NCI-H2171 (cell line): ENCODE measurements around the gene TEP1.

Source experiments
- DNase-seq: peaks from one replicate; lab custom pipeline; 2025; lab: John Stamatoyannopoulos, UW

The TEP1 gene

GRCh38 chr14:20429801-20430669 is 16.7 kb upstream of the TEP1 start:
- no peak for DNase-seq

- no peak for DNase-seq
Measured at GRCh38 chr14:20428802-20429201, 15.5 kb upstream of the TEP1 start.

- DNase-seq = no peak
Measured at GRCh38 chr14:20428010-20428365, 14.7 kb upstream of the TEP1 start.

DNA sequence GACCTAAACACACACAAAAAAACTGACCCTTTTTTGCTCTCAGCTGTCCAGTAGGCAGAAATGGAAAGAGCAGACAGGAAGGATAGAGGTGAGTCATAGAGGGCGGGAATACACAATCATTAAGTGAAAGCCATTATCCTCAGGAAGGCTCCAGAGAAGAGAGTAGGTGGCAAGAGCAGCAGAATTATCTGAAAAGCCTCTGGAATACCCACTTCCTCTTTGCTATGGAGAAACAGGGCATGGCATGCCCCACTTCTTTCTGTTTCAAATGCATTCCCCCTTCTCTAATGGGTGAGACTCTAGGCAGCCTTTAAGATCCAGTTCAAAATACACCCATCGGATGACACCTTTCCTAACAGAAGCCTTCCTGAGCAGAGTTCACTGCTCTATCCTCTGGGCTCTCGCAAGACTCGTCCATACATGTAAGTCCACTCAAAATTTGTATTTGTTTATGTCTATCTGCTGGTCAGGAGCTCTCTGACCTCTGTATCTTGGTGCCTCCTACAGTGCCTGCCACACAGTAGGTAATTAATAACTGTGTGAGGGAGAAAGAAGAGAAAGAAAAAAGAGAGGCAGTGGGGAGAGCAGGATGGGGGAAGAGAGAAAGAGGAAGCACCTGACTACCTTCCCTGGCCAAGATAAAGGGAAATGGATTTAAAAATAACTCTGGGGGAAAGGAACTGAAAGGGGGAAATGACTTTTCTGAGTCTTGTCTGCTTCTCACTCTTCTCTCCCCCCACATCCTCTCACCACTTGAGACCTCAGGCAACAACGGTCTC is 14.1 kb upstream of the TEP1 start:
- DNase-seq = no peak

- no peak for DNase-seq
Measured at GRCh38 chr14:20424851-20425250, 11.6 kb upstream of the TEP1 start.

- no peak for DNase-seq
Measured at GRCh38 chr14:20422886-20423285, 9.6 kb upstream of the TEP1 start.

DNA sequence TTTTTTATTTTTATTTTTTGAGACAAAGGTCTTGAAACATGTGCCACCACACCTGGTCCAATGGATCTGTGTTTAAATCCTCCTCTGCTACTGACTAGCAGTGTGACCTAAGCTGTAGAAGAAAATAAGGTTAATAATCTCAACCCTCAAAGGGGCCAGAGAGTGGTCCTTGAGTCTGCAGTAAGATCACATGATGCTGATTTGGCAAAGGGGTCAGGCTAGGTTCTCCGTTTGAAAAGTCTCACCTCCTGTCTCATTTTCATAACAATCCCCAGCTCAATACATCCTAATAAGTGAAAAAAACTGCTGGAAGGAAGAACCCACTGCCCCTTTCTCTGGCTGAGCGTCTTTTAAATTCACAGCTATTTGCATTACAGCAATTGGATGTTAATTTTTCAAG is 8.0 kb upstream of the TEP1 start:
- DNase-seq = no peak

DNA sequence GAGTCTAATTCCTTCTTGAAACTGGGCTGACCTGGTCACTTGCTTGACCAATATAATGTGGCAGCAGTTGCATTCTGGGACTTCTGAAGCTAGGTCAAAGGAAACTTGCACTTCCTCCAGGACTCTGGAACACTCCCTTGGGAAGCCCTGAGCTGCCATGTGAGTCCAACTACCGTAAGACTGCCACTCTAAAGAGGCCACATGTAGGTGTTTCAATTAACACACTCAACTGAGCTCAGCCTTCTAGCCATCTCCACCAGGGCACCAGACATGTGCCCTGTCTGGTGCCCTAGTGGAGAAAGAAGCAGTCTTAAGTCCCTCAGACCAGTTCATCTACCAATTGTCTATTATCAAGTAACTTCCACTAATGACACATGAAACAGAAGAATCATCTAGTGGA is 6.1 kb upstream of the TEP1 start:
- no peak for DNase-seq

DNA sequence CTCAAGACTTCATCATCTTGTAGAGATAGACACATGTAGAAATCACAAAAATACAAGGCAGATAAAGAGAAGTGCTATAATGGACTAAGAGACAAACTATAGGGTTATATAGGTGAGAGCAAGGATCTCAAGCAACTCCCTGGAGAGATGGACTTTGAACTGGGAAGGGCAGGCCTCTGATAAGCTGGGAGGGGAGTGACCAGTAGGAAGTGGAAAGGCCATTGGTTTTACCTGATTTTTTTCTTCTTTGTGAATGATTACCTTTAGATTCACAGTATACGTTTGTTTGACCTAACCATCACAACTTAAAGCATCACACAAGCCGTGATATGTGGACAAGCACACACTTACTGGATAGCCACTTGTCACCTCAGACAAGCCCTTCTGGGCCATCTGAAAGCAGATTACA is 5.2 kb upstream of the TEP1 start:
- DNase-seq = no peak

DNA sequence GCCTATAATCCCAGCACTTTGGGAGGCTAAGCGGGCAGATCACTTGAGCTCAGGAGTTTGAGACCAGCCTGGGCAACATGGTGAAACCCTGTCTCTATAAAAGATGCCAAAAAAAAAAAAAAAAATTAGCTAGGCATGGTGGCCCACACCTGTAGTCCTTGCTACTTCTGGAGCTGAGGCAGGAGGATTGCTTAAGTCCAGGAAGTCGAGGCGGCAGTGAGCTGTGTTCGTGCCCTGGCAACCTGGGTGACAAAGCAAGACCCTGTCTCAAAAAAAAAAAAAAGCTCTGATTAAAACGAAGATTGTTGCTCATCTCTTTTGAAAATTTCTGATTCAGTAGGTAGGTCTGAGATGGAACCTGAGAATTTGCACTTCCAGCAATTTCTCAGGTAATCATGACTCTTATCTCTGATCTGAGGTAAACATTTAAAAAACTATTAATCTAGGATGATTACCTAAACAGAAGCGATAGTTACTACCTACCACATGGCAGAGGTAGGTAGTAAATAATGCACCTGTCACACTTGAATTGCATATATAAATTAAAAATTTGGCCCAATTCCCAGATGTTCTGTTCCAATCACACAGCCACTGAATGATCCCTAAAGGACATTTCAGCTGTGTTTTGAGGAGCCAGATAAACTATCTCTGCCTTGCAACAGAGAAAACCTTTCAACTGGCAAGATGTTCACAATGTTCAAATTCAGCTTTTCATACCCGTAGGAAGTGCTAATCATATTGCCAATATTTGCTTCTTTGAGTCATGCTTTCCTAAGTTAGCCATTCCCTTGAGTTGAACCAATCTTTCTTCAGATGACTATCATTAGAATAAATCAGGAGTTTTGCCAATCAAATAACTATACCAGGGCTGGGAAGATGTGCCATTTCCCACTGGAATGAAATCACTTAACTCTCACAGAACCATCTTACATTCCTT is 4.2 kb upstream of the TEP1 start:
- DNase-seq = peak; percentile 13

- DNase-seq = no peak
Measured at GRCh38 chr14:20416223-20416622, 2.9 kb upstream of the TEP1 start.

GRCh38 chr14:20415782-20416206 is 2.5 kb upstream of the TEP1 start:
- peak; percentile 12 for DNase-seq

- peak; percentile 5 for DNase-seq
Measured at GRCh38 chr14:20413744-20414082, 412 bp upstream of the TEP1 start.

DNA sequence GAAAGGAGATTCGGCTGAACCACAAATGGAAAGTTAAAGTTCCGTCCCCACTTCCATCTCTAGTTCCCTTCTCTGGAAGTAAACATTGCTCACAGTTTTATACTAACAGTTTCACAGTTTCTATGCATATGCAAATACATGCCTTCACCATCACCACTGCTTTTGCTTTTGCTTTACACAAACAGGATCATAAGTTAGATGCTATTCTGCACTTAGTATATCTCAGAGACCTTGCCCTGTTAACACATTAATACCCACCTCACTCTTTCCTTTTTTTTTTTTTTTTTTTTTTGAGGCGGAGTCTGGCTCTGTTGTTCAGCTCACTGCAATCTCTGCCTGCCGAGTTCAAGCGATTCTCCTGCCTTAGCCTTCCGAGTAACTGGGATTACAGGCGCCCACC is 890 bp downstream of the TEP1 start:
- no peak for DNase-seq

DNA sequence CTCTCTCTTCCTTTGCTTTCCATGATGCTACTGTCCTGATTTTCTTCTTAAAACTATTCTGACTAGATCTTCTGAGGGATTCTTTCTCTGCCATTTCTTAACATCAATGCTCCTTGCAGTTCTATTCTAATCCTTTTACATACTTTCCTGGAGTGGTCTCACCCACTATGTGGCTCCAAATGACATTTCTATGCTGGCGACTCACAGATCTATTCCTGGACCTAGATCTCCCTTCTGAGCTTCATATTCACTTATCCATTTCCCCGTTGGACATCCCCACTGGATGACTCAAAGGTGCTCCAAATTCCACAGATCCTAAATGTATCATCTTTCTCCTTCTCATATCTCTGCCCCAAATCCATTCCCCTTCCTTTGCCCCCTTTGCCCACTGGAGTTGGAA is 4.1 kb downstream of the TEP1 start:
- DNase-seq = no peak

DNA sequence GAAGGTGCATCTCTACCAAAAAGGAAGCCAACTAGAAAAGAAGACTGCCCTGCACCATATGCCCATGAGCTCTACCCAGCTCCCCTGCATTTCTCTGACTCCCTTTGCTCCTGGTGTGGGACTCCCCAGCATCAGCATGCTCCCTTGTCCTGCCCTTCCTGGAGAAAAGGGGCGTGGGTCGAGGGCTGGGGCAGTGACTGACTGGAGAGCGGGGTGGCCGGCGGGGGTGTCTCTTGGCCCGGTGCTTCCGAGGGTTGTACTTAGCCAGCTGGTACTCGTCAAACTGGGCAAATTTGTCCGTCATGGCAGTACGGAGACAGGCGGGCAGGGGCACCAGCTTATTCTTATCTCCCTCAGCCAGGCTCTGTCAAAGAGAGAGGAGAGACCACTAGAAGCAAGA is 9.8 kb downstream of the TEP1 start:
- no peak for DNase-seq

- DNase-seq = no peak
Measured at GRCh38 chr14:20400965-20401593, 12.2 kb downstream of the TEP1 start.

DNA sequence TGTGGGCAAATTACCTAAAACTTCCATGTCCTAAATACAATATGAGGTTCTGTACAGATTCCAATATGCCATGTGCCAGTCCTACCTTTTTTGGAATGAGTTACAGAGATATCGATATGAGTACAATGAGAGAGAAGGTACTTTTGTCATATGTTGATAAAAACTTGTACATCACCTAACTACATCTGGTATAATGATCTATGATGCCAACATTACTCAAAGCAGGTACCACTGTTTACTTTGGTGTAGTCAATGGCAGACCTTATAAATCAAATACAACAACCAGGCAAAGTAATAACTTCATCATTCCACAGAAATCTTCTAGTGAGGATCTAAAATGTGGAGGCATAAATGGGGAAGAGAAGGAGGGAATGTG is 12.7 kb downstream of the TEP1 start:
- DNase-seq = no peak

DNA sequence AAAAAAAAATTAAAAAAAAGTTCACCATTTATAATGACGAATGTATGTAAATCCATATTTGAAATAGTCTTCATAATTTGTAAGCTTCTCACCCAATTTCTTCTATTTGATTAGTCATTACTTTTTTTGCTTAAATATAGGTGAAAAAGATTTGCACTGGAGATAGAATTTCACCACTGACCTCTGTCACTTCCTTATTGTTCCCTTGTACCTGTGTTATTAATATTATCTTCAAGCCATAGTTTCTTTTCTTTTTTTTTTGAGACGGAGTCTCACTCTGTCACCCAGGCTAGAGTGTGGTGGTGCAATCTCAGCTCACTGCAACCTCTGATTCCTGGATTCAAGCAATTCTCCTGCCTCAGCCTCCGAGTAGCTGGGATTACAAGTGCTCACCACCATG is 15.8 kb downstream of the TEP1 start:
- no peak for DNase-seq

- peak; percentile 44 for DNase-seq
Measured at GRCh38 chr14:20391505-20391904, 21.8 kb downstream of the TEP1 start.

- no peak for DNase-seq
Measured at GRCh38 chr14:20388159-20388558, 25.1 kb downstream of the TEP1 start.

- no peak for DNase-seq
Measured at GRCh38 chr14:20387576-20387975, 25.7 kb downstream of the TEP1 start.
